Measurements from ENCODE around the gene DHRSX. TPM values are rescaled to one million over a fixed set of nuclear protein-coding genes. Genes with fewer than 3 reads are reported as not detected.
A peak's percentile ranks its signal among the peaks of the same experiment; 100 is the strongest.

The DHRSX gene
- total and polyA plus RNA-seq, 9 of the 15 experiments (the other 6 are each of a cell fraction or from before 2014, with no cell fraction given): 0.59 to 11.0 (median 6.2) TPM

GRCh38 chrX:2462780-2463179, 38.0 kb downstream of the DHRSX start:
- no TSS peak for BruUV-seq (replicated peaks)
- CTCF ChIA-PET (ENCODE audit: low intra/inter-chr PET ratio): no interaction called here
- no peak overlapping the region for H3K4me3 ChIP-seq
- H3K27ac ChIP-seq (ENCODE audit: extremely low read depth, low read depth, low read length): no peak overlapping the region
- no CpG with 5 or more reads among the region's 3 CpGs for WGBS (ENCODE audit: insufficient coverage, low coverage, missing lambda C conversion rate)
- POLR2A ChIA-PET: no interaction called here
- H3K9ac ChIP-seq (ENCODE audit: insufficient read depth in 1 of 2, low read depth in 2 of 2, low read length in 2 of 2): no peak overlapping the region; a peak in 1 of 4 replicates
- no peaks in the 10 kb centered on the region for H4K20me1 ChIP-seq (replicated peaks; ENCODE audit: control insufficient read depth, insufficient read depth, low read length)
- H3K4me2 ChIP-seq (ENCODE audit: insufficient read depth, low read length): peak overlapping the region; percentile 79
- intact Hi-C loops (cut with micrococcal nuclease) (loop anchor here (5.0 kb wide), 2 partner anchors 230 to 810 kb away; no protein-coding TSS in a partner anchor), in situ Hi-C loops (cut with MboI) (loop anchor here (10.0 kb wide), 1 partner anchor 798 kb away; no protein-coding TSS in a partner anchor)
- peaks cover 10% of the 10 kb centered on the region; the same call in 2 of the 3 replicates for H3K79me2 ChIP-seq (ENCODE audit: control insufficient read depth, insufficient read depth, low read length)
- H3K27me3 ChIP-seq (ENCODE audit: control insufficient read depth in 2 of 2, insufficient read depth in 2 of 2, low read length in 2 of 2): no peaks in the 10 kb centered on the region
- TF ChIP-seq NUFIP1 (IDR thresholded peaks at IDR 0.05; ENCODE audit: partially characterized antibody): no peak
- TF ChIP-seq JUNB (CRISPR knock-in tag; conservative IDR thresholded peaks at IDR 0.05): no peak
- no peak for TF ChIP-seq PHF8 (IDR thresholded peaks at IDR 0.05; ENCODE audit: borderline replicate concordance, low read length)
- no peak for TF ChIP-seq SMARCE1 (IDR thresholded peaks at IDR 0.05)
- TF ChIP-seq RFX1 (IDR thresholded peaks at IDR 0.05): no peak
- no peak for TF ChIP-seq GABPA (tag; conservative IDR thresholded peaks at IDR 0.05; ENCODE audit: low read depth)
- no peak for TF ChIP-seq PRDM10 (IDR thresholded peaks at IDR 0.05; ENCODE audit: partially characterized antibody)
- no peak for TF ChIP-seq CEBPZ (IDR thresholded peaks at IDR 0.05; ENCODE audit: borderline replicate concordance, low read depth, low read length)
- no peak for TF ChIP-seq UBTF (IDR thresholded peaks at IDR 0.05; ENCODE audit: borderline replicate concordance in 1 of 2, low read depth in 2 of 2, low read length in 2 of 2)
- no peak for TF ChIP-seq SETDB1 (IDR thresholded peaks at IDR 0.05; ENCODE audit: low read length)
- no peak for TF ChIP-seq ZNF780A (CRISPR knock-in tag; IDR thresholded peaks at IDR 0.05)
- no peak for TF ChIP-seq HNRNPUL1 (IDR thresholded peaks at IDR 0.05; ENCODE audit: low read length)
- no peaks in the 10 kb centered on the region for H3K9me3 ChIP-seq (replicated peaks; ENCODE audit: control insufficient read depth, insufficient read depth, low read depth, low read length)
- H2AFZ ChIP-seq (ENCODE audit: low read depth, low read length): no peak overlapping the region
- no peaks in the 10 kb centered on the region for H3K36me3 ChIP-seq (ENCODE audit: control insufficient read depth, insufficient read depth, low read length)
- no peaks in the 10 kb centered on the region for H3K9me1 ChIP-seq (ENCODE audit: control insufficient read depth, insufficient read depth, low read length)
- DNase-seq (ENCODE audit: extremely low read depth in 1 of 4, low spot score in 3 of 4) (no peak), ATAC-seq (no peak), FAIRE-seq (no peak)
- no peaks in the 10 kb centered on the region; a peak in 2 of 5 replicates for H3K4me1 ChIP-seq (replicated peaks in 1 of 2; ENCODE audit: control insufficient read depth in 2 of 2, insufficient read depth in 2 of 2, low read length in 2 of 2)
